Effector memory CD8-positive, alpha-beta T cell (primary cell): Measurements from ENCODE around the gene MST1.
A peak's percentile ranks its signal among the peaks of the same experiment; 100 is the strongest.

Experiments
- ATAC-seq: fragments of 150-1000 bp; cut with Tn5 transposase; replicated peaks from 2 replicates; pipeline ENCODE4 v1.10.0; 2021; ENCODE audit warnings: mild to moderate bottlenecking, moderate library complexity
- DNase-seq, 3 experiments: peaks; one replicate each; pipeline ENCODE4 v3.0.0; 2021
- H3K27ac Mint-ChIP-seq, 2 donors: one replicate each; pipeline ENCODE4 v1.8.0; 2022; ENCODE audit warnings: mild to moderate bottlenecking in 2 of 2, mixed read lengths in 2 of 2, moderate library complexity in 2 of 2
- H3K27me3 Mint-ChIP-seq, 2 donors: one replicate each; pipeline ENCODE4 v1.8.0; 2022; ENCODE audit warnings: mixed read lengths in 2 of 2
- H3K36me3 Mint-ChIP-seq: one replicate; pipeline ENCODE4 v1.8.0; 2022; ENCODE audit warnings: mild to moderate bottlenecking, moderate library complexity, mixed read lengths; ENCODE audit not compliant: insufficient read depth
- H3K4me1 Mint-ChIP-seq, 2 donors: one replicate each; pipeline ENCODE4 v1.8.0; 2022; ENCODE audit warnings: low read depth in 2 of 2, mixed read lengths in 2 of 2
- H3K4me3 Mint-ChIP-seq, 2 donors: one replicate each; pipeline ENCODE4 v1.8.0; 2022; ENCODE audit warnings: mild to moderate bottlenecking in 2 of 2, mixed read lengths in 2 of 2, moderate library complexity in 2 of 2
- H3K9me3 Mint-ChIP-seq, 2 donors: one replicate each; pipeline ENCODE4 v1.8.0; 2022; ENCODE audit warnings: mixed read lengths in 2 of 2

MST1 gene

GRCh38 chr3:49714728-49715550, 25.7 kb upstream of the MST1 start:
- Mint-ChIP-seq H3K36me3 (peaks cover 23% of the 10 kb centered on the region), H3K4me1 (peaks cover 14 to 21% of the 10 kb centered on the region in 2 donors), H3K4me3 (no peak overlapping the region), H3K27me3 (no peaks in the 10 kb centered on the region), H3K27ac (no peak overlapping the region), H3K9me3 (no peaks in the 10 kb centered on the region)
- ATAC-seq (no peak), DNase-seq (no peak)

GRCh38 chr3:49713336-49714105, 24.2 kb upstream of the MST1 start:
- DNase-seq: no peak
- no peak overlapping the region for H3K27ac Mint-ChIP-seq
- no peaks in the 10 kb centered on the region for H3K9me3 Mint-ChIP-seq
- no peaks in the 10 kb centered on the region for H3K27me3 Mint-ChIP-seq
- ATAC-seq: no peak
- peaks cover 1 to 9% of the 10 kb centered on the region in 2 donors for H3K4me1 Mint-ChIP-seq
- H3K4me3 Mint-ChIP-seq: no peak overlapping the region
- peaks cover 12% of the 10 kb centered on the region for H3K36me3 Mint-ChIP-seq

DNA sequence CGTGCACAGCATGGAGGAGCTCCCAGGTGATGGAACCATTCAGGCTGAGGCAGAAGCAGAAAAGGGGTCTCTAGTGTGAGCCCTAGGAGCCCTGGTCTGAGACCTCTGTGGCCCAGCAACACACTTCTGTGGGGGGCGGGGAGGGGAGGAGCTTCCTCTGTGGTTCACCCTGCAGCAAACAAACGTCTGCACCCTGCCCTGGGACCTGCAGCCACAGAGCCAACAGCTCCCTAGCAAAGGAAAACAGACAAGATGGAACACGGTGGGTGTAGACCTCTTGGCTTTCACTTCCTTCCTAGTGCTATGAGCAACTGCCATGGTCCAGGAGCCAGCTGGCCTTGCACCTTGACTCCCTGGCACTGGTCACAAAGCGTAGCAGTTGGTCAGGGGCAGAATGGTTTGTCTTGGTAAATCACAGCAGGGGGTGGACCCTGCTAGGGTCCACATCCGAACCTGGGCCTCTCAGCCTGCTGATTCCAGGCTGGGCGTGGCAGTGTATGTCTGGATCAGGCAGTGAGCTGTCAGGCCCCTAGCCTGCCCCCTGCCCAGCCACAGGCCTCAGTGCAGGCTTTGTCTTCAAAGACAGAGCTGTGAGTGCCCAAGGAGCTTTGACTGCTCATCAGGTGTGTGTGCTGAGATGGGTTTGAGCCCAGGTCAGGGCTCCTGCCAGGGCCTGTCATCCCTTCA, 23.5 kb upstream of the MST1 start:
- Mint-ChIP-seq H3K9me3 (no peaks in the 10 kb centered on the region), H3K27me3 (no peaks in the 10 kb centered on the region), H3K27ac (no peak overlapping the region), H3K4me3 (no peak overlapping the region), H3K4me1 (peaks cover under 1 to 7% of the 10 kb centered on the region in 2 donors), H3K36me3 (peaks cover 10% of the 10 kb centered on the region)
- ATAC-seq: no peak
- no peak for DNase-seq

- peak overlapping the region in 1 of 2 donors; percentile 47 for H3K27ac Mint-ChIP-seq
- H3K9me3 Mint-ChIP-seq: no peaks in the 10 kb centered on the region
- peaks cover 10% of the 10 kb centered on the region for H3K36me3 Mint-ChIP-seq
- H3K4me3 Mint-ChIP-seq: no peak overlapping the region
- ATAC-seq: no peak
- no peaks in the 10 kb centered on the region for H3K27me3 Mint-ChIP-seq
- no peak for DNase-seq
- peaks cover 4 to 7% of the 10 kb centered on the region in 2 donors for H3K4me1 Mint-ChIP-seq
Observed at GRCh38 chr3:49712166-49712565, 22.9 kb upstream of the MST1 start.

- peak overlapping the region; percentile 2 to 47 for H3K27ac Mint-ChIP-seq
- peaks cover 10% of the 10 kb centered on the region for H3K36me3 Mint-ChIP-seq
- no peaks in the 10 kb centered on the region for H3K9me3 Mint-ChIP-seq
- DNase-seq: no peak
- H3K4me3 Mint-ChIP-seq: no peak overlapping the region
- H3K27me3 Mint-ChIP-seq: no peaks in the 10 kb centered on the region
- peaks cover 4 to 7% of the 10 kb centered on the region in 2 donors for H3K4me1 Mint-ChIP-seq
- no peak for ATAC-seq
Observed at GRCh38 chr3:49711489-49711888, 22.2 kb upstream of the MST1 start.

GRCh38 chr3:49709852-49710251, 20.6 kb upstream of the MST1 start:
- Mint-ChIP-seq H3K9me3 (no peaks in the 10 kb centered on the region), H3K27ac (no peak overlapping the region), H3K36me3 (peaks cover 7% of the 10 kb centered on the region), H3K4me3 (no peak overlapping the region), H3K4me1 (peaks cover 4 to 5% of the 10 kb centered on the region in 2 donors), H3K27me3 (no peaks in the 10 kb centered on the region)
- no peak for ATAC-seq
- no peak for DNase-seq

- DNase-seq: no peak
- H3K9me3 Mint-ChIP-seq: no peaks in the 10 kb centered on the region
- no peaks in the 10 kb centered on the region for H3K27me3 Mint-ChIP-seq
- peaks cover 7 to 9% of the 10 kb centered on the region in 2 donors for H3K4me1 Mint-ChIP-seq
- no peak overlapping the region for H3K4me3 Mint-ChIP-seq
- no peak overlapping the region for H3K27ac Mint-ChIP-seq
- ATAC-seq: no peak
- peaks cover 10% of the 10 kb centered on the region for H3K36me3 Mint-ChIP-seq
Observed at GRCh38 chr3:49707113-49707480, 17.8 kb upstream of the MST1 start.

GRCh38 chr3:49706456-49707112, 17.3 kb upstream of the MST1 start:
- Mint-ChIP-seq H3K36me3 (peaks cover 10% of the 10 kb centered on the region), H3K9me3 (no peaks in the 10 kb centered on the region), H3K27ac (no peak overlapping the region), H3K4me3 (no peak overlapping the region), H3K27me3 (no peaks in the 10 kb centered on the region), H3K4me1 (peaks cover 7 to 9% of the 10 kb centered on the region in 2 donors)
- DNase-seq: no peak
- no peak for ATAC-seq

DNA sequence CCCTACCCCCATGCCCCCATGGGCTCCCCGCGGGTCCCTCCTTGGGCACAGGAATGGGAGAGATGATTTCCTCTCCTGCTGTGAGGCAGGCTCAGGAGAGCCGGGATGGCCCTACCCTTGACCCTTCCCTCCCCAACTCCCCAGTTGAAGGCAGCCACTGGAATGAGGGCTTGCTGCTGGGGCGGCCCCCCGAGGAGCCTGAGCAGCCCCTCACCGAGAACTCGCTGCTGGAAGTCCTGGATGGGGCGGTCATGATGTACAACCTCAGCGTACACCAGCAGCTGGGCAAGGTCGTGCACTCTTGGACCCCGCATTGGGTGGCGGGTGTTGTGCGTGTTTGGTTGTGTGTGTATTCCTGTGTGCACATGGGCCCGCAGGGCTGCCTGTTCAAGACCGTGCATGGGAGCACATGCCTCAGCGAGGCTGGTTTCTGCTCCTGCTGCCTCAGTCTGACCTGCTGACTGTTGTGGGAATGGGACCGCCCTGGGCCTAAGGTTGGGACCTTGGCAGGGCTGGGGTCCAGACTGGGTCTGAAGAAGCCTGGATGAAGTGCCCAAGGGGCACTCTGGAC, 16.2 kb upstream of the MST1 start:
- no peak overlapping the region for H3K27ac Mint-ChIP-seq
- no peaks in the 10 kb centered on the region for H3K27me3 Mint-ChIP-seq
- H3K36me3 Mint-ChIP-seq: peaks cover 13% of the 10 kb centered on the region
- ATAC-seq: no peak
- no peaks in the 10 kb centered on the region for H3K9me3 Mint-ChIP-seq
- H3K4me3 Mint-ChIP-seq: no peak overlapping the region
- DNase-seq: no peak
- peaks cover 6 to 9% of the 10 kb centered on the region in 2 donors for H3K4me1 Mint-ChIP-seq

GRCh38 chr3:49704629-49705028, 15.4 kb upstream of the MST1 start:
- no peak for ATAC-seq
- Mint-ChIP-seq H3K4me3 (no peak overlapping the region), H3K27me3 (no peaks in the 10 kb centered on the region), H3K36me3 (peaks cover 12% of the 10 kb centered on the region), H3K4me1 (peaks cover 6 to 9% of the 10 kb centered on the region in 2 donors), H3K9me3 (no peaks in the 10 kb centered on the region), H3K27ac (no peak overlapping the region)
- DNase-seq: no peak

DNA sequence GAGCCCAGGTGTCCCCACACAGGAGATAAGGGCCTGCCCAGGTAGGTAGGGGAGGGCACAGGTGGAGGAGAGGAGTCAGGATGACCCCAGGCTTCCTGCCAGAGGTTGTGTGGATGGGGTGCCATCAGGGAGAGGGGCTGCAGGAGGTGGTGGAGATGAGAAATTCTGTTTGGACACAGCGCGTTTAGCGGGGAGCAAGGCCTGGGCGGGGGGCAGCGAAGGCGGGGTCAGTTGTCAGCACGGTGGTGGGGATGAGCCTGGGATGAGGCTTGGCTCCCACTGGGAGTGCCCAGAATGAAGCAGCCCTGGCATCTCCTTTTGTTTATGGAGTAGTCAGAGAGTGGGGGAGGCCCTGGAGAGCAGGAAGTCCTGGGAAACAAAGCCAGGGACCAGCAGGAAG, 14.7 kb upstream of the MST1 start:
- Mint-ChIP-seq H3K27ac (peak overlapping the region; percentile 60 to 81), H3K4me1 (peaks cover 6 to 9% of the 10 kb centered on the region in 2 donors), H3K9me3 (no peaks in the 10 kb centered on the region), H3K4me3 (no peak overlapping the region), H3K36me3 (peaks cover 10% of the 10 kb centered on the region), H3K27me3 (no peaks in the 10 kb centered on the region)
- ATAC-seq (no peak), DNase-seq (no peak)

DNA sequence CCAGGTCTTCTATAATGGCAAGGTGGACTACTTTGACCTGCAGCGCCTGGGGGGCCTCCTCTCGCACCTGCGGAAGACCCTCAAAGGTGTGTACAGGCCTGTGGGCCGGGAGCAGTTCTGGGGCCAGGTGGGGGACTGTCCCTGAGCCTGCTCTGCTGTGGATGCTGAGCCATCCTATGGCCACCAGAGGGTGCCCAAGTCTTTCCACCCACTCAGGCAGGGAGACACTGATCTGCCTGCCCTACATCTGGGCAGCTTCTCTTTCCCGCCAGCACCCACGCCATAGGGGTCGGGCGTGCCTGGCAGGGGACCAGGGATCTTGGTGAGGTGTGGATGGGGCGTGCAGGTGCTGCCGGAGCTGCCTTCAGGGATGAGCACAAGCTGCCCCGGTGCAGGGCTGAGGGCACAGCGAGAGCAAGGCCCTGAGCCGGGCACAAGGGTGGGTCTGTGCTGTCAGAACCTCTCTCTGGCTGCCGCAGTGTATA, 14.2 kb upstream of the MST1 start:
- peak; percentile 100 for ATAC-seq
- H3K27me3 Mint-ChIP-seq: no peaks in the 10 kb centered on the region
- no peak overlapping the region for H3K4me3 Mint-ChIP-seq
- peaks cover 6 to 9% of the 10 kb centered on the region in 2 donors for H3K4me1 Mint-ChIP-seq
- peak overlapping the region; percentile 60 to 81 for H3K27ac Mint-ChIP-seq
- no peaks in the 10 kb centered on the region for H3K9me3 Mint-ChIP-seq
- peaks cover 10% of the 10 kb centered on the region for H3K36me3 Mint-ChIP-seq
- DNase-seq: peak; percentile 50 to 66 (median 58)

GRCh38 chr3:49702672-49703071, 13.4 kb upstream of the MST1 start:
- H3K9me3 Mint-ChIP-seq: no peaks in the 10 kb centered on the region
- peaks cover 10% of the 10 kb centered on the region for H3K36me3 Mint-ChIP-seq
- no peak overlapping the region for H3K4me3 Mint-ChIP-seq
- peaks cover 6 to 7% of the 10 kb centered on the region in 2 donors for H3K4me1 Mint-ChIP-seq
- ATAC-seq: no peak
- H3K27ac Mint-ChIP-seq: peak overlapping the region in 1 of 2 donors; percentile 60
- H3K27me3 Mint-ChIP-seq: no peaks in the 10 kb centered on the region
- no peak for DNase-seq
